Measurements from ENCODE around the gene NLGN1. TPM values are rescaled to one million over a fixed set of nuclear protein-coding genes. Genes with fewer than 3 reads are reported as not detected.

NLGN1 gene
- total RNA-seq, 3 donors from 2014 or later: 0.43 to 14.3 (median 2.0) TPM

DNA sequence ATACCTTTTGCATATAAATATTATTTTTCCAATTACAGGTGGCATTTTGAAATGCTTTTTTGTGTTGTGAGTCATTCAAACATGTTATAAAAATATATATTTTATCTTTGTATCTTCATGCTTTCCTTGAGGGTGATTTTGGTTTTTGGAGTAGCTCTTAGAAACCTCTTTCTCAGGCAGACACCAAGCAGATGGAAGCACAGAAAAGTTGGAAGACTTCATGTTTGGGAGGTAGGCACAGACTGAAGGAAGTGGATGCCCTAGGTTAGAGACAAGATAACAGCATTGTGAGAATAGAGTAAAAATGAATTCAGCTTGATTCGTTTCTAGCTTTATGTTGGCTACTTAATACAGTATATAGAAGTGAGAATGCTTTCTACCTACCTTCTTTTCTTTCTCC, 338.3 kb downstream of the NLGN1 start:
- DNase-seq (no peak), ATAC-seq (no peak)
- intact Hi-C loops (cut with DNase I, micrococcal nuclease): no loop called here
- no peak for TF ChIP-seq CTCF (IDR thresholded peaks at IDR 0.05)
- Histone ChIP-seq H3K4me3 (no peak overlapping the region), H3K36me3 (ENCODE audit: low read depth) (no peaks in the 10 kb centered on the region), H3K4me1 (ENCODE audit: low read depth) (no peaks in the 10 kb centered on the region), H3K9me3 (no peaks in the 10 kb centered on the region)

DNA sequence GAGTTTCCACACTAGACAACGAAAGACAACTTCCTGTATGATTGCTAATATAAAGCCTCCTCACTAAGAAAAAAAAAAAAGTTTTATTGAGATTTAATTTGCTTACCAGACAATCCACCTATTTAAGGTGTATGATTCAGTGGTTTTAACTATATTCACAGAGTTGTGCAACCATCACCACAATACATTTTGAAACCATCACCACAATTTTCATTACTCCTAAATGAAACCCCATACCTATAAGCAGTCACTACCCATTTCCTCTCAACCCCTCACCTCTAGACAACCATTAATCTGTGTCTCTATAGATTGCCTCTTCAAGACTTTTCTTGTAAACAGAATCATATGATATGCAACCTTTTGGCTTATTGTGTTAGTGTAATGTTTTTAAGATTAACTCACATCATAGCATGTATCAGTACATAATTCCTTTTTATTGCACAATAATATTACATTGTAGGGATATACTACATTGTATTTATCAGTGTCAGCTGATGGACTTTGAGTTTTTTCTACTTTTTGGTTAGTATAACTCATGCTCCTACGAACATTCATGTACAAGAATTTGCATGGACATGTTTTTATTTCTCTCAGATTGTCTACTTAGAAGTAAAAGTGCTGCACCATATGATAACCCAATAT, 339.7 kb downstream of the NLGN1 start:
- H3K9me3 ChIP-seq: no peaks in the 10 kb centered on the region
- ATAC-seq (no peak), DNase-seq (no peak)
- no peaks in the 10 kb centered on the region for H3K4me1 ChIP-seq (ENCODE audit: low read depth)
- intact Hi-C loops (cut with DNase I, micrococcal nuclease): no loop called here
- TF ChIP-seq CTCF (IDR thresholded peaks at IDR 0.05): no peak
- H3K4me3 ChIP-seq: no peak overlapping the region
- no peaks in the 10 kb centered on the region for H3K36me3 ChIP-seq (ENCODE audit: low read depth)

- no peaks in the 10 kb centered on the region for H3K36me3 ChIP-seq (ENCODE audit: low read depth)
- H3K9me3 ChIP-seq: no peaks in the 10 kb centered on the region
- no peak overlapping the region for H3K4me3 ChIP-seq
- H3K4me1 ChIP-seq (ENCODE audit: low read depth): no peaks in the 10 kb centered on the region
- intact Hi-C loops (cut with DNase I, micrococcal nuclease): no loop called here
- ATAC-seq: no peak
- no peak for DNase-seq
- TF ChIP-seq CTCF (IDR thresholded peaks at IDR 0.05): no peak
These were observed 342.2 kb downstream of the NLGN1 start for GRCh38 chr3:173739726-173740125.

DNA sequence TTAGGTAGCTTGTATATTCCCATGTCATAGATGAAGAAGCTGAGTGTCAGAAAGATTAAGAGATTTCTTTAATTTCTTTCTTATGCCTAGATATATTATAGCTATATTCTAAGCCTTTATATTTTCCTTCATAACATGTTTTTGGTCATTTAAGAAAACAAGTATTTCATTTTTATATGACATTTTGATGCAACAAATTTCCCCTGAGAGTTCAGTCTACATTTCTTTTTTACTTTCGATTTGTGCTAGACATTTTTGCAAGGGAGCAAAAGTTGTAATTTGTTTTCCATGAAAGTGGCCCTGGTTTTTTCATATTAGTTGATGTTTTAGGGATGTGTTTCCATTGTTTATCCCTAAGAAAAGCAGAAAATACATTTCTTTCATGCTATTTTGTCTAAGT, 344.9 kb downstream of the NLGN1 start:
- ATAC-seq: no peak
- Histone ChIP-seq H3K9me3 (no peaks in the 10 kb centered on the region), H3K4me3 (no peak overlapping the region), H3K36me3 (ENCODE audit: low read depth) (no peaks in the 10 kb centered on the region), H3K4me1 (ENCODE audit: low read depth) (no peaks in the 10 kb centered on the region)
- DNase-seq: no peak
- no peak for TF ChIP-seq CTCF (IDR thresholded peaks at IDR 0.05)
- intact Hi-C loops (cut with DNase I, micrococcal nuclease): no loop called here

DNA sequence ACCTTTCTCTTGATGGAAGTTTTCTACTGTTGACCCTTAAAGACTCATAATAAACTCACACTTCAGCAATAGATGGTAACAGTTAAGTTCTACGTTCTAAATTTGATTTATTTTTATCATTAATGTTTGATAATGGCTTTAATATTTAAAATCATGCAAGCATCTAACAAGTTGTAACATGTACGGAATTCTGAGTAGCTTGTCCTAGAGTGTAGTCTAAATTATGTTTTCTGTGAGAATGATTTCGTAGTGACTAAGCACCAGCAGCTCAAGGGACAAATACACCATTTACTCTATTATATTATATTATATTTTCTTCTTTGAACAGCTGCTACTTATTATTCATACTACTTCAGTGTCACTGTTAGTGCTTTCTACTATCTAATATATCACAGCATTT, 345.6 kb downstream of the NLGN1 start:
- ATAC-seq (no peak), DNase-seq (no peak)
- H3K4me1 ChIP-seq (ENCODE audit: low read depth): no peaks in the 10 kb centered on the region
- intact Hi-C loops (cut with DNase I, micrococcal nuclease): no loop called here
- no peaks in the 10 kb centered on the region for H3K36me3 ChIP-seq (ENCODE audit: low read depth)
- no peak for TF ChIP-seq CTCF (IDR thresholded peaks at IDR 0.05)
- no peak overlapping the region for H3K4me3 ChIP-seq
- H3K9me3 ChIP-seq: no peaks in the 10 kb centered on the region

DNA sequence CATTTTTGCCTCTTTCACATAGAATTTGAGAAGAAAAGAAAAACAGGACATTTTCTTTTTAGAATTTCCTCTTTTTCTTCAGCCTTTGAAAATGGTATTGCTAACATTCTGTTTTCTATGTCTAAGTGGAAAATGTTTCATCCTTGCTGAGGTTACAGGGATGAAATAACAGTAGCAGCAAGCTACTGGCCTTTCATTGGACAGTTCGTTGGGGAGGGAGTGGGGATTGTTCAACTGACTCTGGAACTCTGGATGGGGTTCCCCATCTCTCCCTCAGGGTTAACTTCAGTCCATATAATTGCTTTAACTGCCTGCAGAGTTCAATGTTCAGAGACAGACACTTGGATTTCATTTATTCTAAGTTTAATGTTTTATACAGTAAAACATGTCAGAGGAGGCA, 346.0 kb downstream of the NLGN1 start:
- H3K4me1 ChIP-seq (ENCODE audit: low read depth): no peaks in the 10 kb centered on the region
- H3K36me3 ChIP-seq (ENCODE audit: low read depth): no peaks in the 10 kb centered on the region
- no peak for TF ChIP-seq CTCF (IDR thresholded peaks at IDR 0.05)
- intact Hi-C loops (cut with DNase I, micrococcal nuclease): no loop called here
- H3K9me3 ChIP-seq: no peaks in the 10 kb centered on the region
- no peak overlapping the region for H3K4me3 ChIP-seq
- DNase-seq: no peak
- no peak for ATAC-seq
